Panc1 (cell line): ENCODE data around the gene WDR6. TPM values are rescaled to one million over a fixed set of nuclear protein-coding genes. Genes with fewer than 3 reads are reported as not detected.
A peak's percentile ranks its signal among the peaks of the same experiment; 100 is the strongest.

ENCODE experiments used
- ATAC-seq: fragments of 200-7000 bp; cut with Tn5 transposase; 2 replicates; pipeline ENCODE4 v1.9.1; 2020; ENCODE audit warnings: mild to moderate bottlenecking, moderate library complexity
- BruUV-seq: library from RNA; stranded (reverse); fragments of 400-500 nt; replicated peaks from 2 replicates; lab custom pipeline; 2021; lab: Mats Ljungman, UMichigan
- CTCF ChIA-PET: fragments of 300-600 bp; sonication (Branson Sonifier 250); formaldehyde crosslinking; loops from one replicate; lab custom pipeline; 2022; ENCODE audit warnings: antibody characterized with exemption; lab: Charles Lee
- POLR2A ChIA-PET: fragments of 300-600 bp; sonication (Branson Sonifier 250); formaldehyde crosslinking; loops from one replicate; lab custom pipeline; 2022; ENCODE audit warnings: antibody characterized with exemption; lab: Charles Lee
- DNase-seq: peaks from one replicate; pipeline ENCODE4 v3.0.0-alpha.2; 2010; ENCODE audit warnings: low read depth, low spot score
- H3K27ac ChIP-seq: 2 replicates; pipeline ENCODE4 v1.5.1; 2011; ENCODE audit warnings: mild to moderate bottlenecking, low read length, inconsistent platforms
- H3K27me3 ChIP-seq: fragments of 200-500 bp; sonication (Bioruptor generic); 2 replicates; pipeline ENCODE4 v1.6.0; 2014; ENCODE audit warnings: low read length, inconsistent platforms; ENCODE audit not compliant: control insufficient read depth, insufficient read depth
- H3K36me3 ChIP-seq: fragments of 200-500 bp; sonication (Bioruptor generic); 2 replicates; pipeline ENCODE4 v1.5.1; 2014; ENCODE audit warnings: inconsistent platforms, mild to moderate bottlenecking, low read length, moderate library complexity; ENCODE audit not compliant: control insufficient read depth, insufficient read depth
- H3K4me1 ChIP-seq: 2 replicates; pipeline ENCODE4 v1.5.1; 2011; ENCODE audit warnings: inconsistent platforms, mild to moderate bottlenecking, low read length, moderate library complexity; ENCODE audit not compliant: control insufficient read depth, insufficient read depth
- H3K4me3 ChIP-seq, 2 experiments: 2 replicates each; pipeline ENCODE4 v1.5.1; 2011 to 2012; ENCODE audit warnings: low read depth in 2 of 2, low read length in 2 of 2, mild to moderate bottlenecking in 2 of 2, inconsistent platforms in 1 of 2, moderate library complexity in 1 of 2
- H3K9me3 ChIP-seq: fragments of 200-500 bp; sonication (Bioruptor generic); 2 replicates; pipeline ENCODE4 v1.5.1; 2014; ENCODE audit warnings: low read depth, mild to moderate bottlenecking, inconsistent platforms, low read length, moderate library complexity; ENCODE audit not compliant: control insufficient read depth, insufficient read depth
- CTCF ChIP-seq: fragments of 450-650 bp; IDR thresholded peaks from 2 replicates; pipeline ENCODE4 v1.5.1; 2017; ENCODE audit warnings: mild to moderate bottlenecking
- POLR2AphosphoS5 ChIP-seq: IDR thresholded peaks from 2 replicates; pipeline ENCODE4 v1.6.1; 2012; ENCODE audit warnings: mild to moderate bottlenecking, low read depth, low read length, moderate library complexity
- SIN3A ChIP-seq: IDR thresholded peaks from 2 replicates; pipeline ENCODE4 v1.6.1; 2012; ENCODE audit warnings: low read depth, mild to moderate bottlenecking, low read length, moderate library complexity, borderline replicate concordance; ENCODE audit not compliant: insufficient read depth
- TCF7L2 ChIP-seq: IDR thresholded peaks from 2 replicates; pipeline ENCODE4 v1.6.1; 2011; ENCODE audit warnings: mild to moderate bottlenecking, low read depth, low read length, inconsistent platforms
- in situ Hi-C: cut with HindIII; loops from 2 replicates; pipeline ENCODE4 v1.10.0; 2016; ENCODE audit warnings: low sequenced_read_pairs, low pct_unique_long_range_greater_than_20kb
- intact Hi-C: fragments of 100-400 bp; cut with micrococcal nuclease; formaldehyde crosslinking; loops from one replicate; pipeline ENCODE4 v1.10.0; 2022; ENCODE audit not compliant: unreplicated experiment
- total RNA-seq: library from RNA; stranded (reverse); gene quantifications from one replicate; pipeline ENCODE4 v1.2.1, GENCODE V29; 2021; ENCODE audit not compliant: unreplicated experiment
- TF ChIP-seq, protein P1 (sequence below), 2 experiments: IDR thresholded peaks; 2 replicates each; pipeline ENCODE4 v1.6.1; 2011 to 2012; ENCODE audit warnings: low read depth in 2 of 2, control low read depth in 1 of 2, low read length in 1 of 2, mild to moderate bottlenecking in 1 of 2, moderate library complexity in 1 of 2; ENCODE audit not compliant: insufficient read depth in 1 of 2

WDR6 gene
- total RNA-seq, 1 experiment from 2014 or later = 142 TPM

- in situ Hi-C loops (no loop called here), intact Hi-C loops (no loop called here)
- ATAC-seq (no peak), DNase-seq (no peak)
- no peaks in the 10 kb centered on the region for H3K27me3 ChIP-seq
- TF ChIP-seq, protein P1, sequence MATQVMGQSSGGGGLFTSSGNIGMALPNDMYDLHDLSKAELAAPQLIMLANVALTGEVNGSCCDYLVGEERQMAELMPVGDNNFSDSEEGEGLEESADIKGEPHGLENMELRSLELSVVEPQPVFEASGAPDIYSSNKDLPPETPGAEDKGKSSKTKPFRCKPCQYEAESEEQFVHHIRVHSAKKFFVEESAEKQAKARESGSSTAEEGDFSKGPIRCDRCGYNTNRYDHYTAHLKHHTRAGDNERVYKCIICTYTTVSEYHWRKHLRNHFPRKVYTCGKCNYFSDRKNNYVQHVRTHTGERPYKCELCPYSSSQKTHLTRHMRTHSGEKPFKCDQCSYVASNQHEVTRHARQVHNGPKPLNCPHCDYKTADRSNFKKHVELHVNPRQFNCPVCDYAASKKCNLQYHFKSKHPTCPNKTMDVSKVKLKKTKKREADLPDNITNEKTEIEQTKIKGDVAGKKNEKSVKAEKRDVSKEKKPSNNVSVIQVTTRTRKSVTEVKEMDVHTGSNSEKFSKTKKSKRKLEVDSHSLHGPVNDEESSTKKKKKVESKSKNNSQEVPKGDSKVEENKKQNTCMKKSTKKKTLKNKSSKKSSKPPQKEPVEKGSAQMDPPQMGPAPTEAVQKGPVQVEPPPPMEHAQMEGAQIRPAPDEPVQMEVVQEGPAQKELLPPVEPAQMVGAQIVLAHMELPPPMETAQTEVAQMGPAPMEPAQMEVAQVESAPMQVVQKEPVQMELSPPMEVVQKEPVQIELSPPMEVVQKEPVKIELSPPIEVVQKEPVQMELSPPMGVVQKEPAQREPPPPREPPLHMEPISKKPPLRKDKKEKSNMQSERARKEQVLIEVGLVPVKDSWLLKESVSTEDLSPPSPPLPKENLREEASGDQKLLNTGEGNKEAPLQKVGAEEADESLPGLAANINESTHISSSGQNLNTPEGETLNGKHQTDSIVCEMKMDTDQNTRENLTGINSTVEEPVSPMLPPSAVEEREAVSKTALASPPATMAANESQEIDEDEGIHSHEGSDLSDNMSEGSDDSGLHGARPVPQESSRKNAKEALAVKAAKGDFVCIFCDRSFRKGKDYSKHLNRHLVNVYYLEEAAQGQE (IDR thresholded peaks at IDR 0.05; ENCODE audit: insufficient read depth in 1 of 2, low read depth in 2 of 2, low read length in 1 of 2) = no peak
- TF ChIP-seq TCF7L2 (no peak), POLR2AphosphoS5 (0 out of 2 replicates have a peak, but pooled peaks have one; percentile 19), SIN3A (no peak), CTCF (no peak)
- no peaks in the 10 kb centered on the region for H3K9me3 ChIP-seq
- H3K4me3 ChIP-seq = no peak overlapping the region
- H3K36me3 ChIP-seq = peaks cover 11% of the 10 kb centered on the region
- POLR2A ChIA-PET = no interaction called here
- CTCF ChIA-PET = no interaction called here
- H3K4me1 ChIP-seq = peaks cover 34% of the 10 kb centered on the region
- BruUV-seq = TSS peak; percentile 80
- H3K27ac ChIP-seq = peak overlapping the region; percentile 79
Measured at GRCh38 chr3:49027634-49028033, 20.4 kb downstream of the WDR6 start.

DNA sequence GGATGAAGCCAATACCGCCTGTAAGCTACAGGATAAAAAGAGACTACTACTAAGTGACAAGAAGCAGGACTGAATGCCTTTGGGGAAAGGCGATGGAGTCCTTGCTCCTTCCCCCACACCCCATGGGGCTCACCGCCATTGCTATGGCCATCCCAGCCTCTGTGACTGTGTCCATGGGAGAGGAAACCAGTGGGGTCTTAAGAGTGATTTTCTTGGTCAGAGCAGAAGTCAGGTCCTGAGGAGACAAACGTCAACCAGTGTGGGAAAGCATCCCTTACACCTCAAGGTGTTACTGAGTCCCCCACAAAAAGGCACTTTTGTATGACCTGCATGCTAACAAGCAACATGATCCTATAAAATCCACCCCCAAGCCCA, 21.1 kb downstream of the WDR6 start:
- CTCF ChIA-PET = no interaction called here
- in situ Hi-C loops = no loop called here
- BruUV-seq = no TSS peak
- H3K36me3 ChIP-seq = peaks cover 12% of the 10 kb centered on the region
- peaks cover 32% of the 10 kb centered on the region for H3K4me1 ChIP-seq
- intact Hi-C loops = no loop called here
- ATAC-seq (no peak), DNase-seq (no peak)
- H3K27me3 ChIP-seq = no peaks in the 10 kb centered on the region
- POLR2A ChIA-PET = interaction anchor here (0.6 to 0.7 kb wide), 2 partner anchors 66 to 105 kb away, joined by 3 read pairs; partner anchors contain the start of gene QRICH1
- H3K9me3 ChIP-seq = no peaks in the 10 kb centered on the region
- peak overlapping the region; percentile 50 to 79 for H3K4me3 ChIP-seq
- TF ChIP-seq TCF7L2 (no peak), POLR2AphosphoS5 (no peak), CTCF (no peak), SIN3A (no peak)
- TF ChIP-seq, protein P1 (IDR thresholded peaks at IDR 0.05; ENCODE audit: insufficient read depth in 1 of 2, low read depth in 2 of 2, low read length in 1 of 2) = no peak
- peak overlapping the region; percentile 79 for H3K27ac ChIP-seq
